HG02938 (cell line): ENCODE data around the gene RAB3GAP2.
"Not testable (repeated sequence)": the region's sequence is repeated elsewhere in the genome, so short reads cannot be mapped to it uniquely, and the experiment has no call there.

Source experiments
- ATAC-seq: cut with Tn5 transposase; IDR thresholded peaks from one replicate; pipeline ENCODE4 v1.9.1; 2021; ENCODE audit warnings: mild to moderate bottlenecking, moderate library complexity; ENCODE audit not compliant: unreplicated experiment

Gene RAB3GAP2

DNA sequence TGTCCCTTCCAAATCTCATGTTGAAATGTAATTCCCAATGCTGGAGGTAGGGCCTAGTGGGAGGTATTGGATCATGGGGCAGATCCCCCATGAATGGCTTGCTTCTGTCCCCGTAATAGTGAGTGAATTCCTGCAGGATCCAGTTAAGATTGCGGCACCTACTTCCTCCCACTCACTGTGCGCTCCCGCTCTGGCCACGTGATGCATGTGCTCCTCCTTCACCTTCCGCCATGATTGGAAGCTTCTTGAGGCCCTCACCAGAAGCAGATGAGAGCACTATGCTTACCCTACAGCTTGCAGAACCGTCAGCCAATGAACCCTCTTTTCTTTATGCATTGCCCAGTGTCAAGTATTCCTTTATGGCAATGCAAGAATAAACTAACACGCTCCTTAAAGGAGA, 14.9 kb upstream of the RAB3GAP2 start:
- ATAC-seq: no peak

DNA sequence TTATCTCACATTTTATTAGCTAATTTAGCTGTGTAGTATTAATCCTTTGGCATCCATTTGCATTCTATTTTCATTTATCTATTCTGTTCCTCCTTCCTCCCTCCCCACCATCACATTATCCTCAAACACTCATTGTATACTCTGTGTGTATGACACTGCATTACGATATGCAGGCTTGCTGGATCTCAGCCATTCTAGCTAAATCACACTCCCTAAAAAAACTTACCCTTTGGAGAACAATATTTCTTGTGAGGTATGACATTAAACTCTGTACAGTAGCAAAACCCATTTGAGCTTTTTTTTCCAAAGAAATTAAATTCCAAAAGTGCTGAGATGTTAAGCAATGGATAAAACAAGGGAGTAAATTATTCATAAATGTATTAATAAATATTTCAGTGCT, 11.4 kb upstream of the RAB3GAP2 start:
- ATAC-seq: no peak

DNA sequence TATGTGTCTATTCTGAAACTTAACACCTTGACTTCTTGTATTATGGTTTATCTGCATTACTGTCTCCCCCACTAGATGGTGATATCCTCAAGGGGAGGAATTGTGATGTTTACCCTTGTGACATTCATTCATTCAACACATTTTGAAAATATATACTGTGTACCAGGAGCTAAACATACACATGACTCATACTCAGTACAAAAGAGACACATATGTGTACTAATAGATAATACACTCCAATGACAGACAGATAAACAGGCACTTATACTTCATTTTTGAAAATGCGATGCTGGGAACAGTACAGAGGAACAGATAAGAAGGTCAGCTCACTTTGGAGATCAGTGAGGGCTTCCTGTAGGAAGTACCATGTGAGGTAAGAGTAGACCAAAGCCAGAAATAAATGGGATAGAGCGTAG, 8.9 kb upstream of the RAB3GAP2 start:
- ATAC-seq: peak; percentile 47

GRCh38 chr1:220280249-220280648, 8.0 kb upstream of the RAB3GAP2 start:
- no peak for ATAC-seq

- no peak for ATAC-seq
Observed at GRCh38 chr1:220278991-220279390, 6.7 kb upstream of the RAB3GAP2 start.

DNA sequence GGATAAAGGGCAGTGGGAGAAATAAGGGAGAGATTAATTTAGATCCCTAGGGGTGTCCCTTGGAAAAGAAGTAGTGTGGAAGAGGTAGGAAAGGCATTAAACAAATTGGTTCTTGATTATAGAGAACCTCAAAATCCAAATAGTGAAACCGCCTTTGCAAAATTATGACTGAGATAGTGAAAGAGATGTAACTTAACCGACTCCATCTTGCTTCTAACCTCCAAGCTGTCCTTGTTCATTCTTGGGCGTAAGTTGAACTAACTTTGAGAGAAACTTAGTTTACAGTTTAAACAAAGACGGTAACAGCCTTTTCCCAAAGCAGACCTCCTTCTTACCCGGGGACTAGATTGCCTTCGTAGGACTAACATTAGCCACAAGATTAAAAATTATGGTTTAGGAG, 3.2 kb upstream of the RAB3GAP2 start:
- ATAC-seq: no peak

- no peak for ATAC-seq
Observed at GRCh38 chr1:220274251-220274855, 2.1 kb upstream of the RAB3GAP2 start.

- no peak for ATAC-seq
Observed at GRCh38 chr1:220272841-220273090, 513 bp upstream of the RAB3GAP2 start.

DNA sequence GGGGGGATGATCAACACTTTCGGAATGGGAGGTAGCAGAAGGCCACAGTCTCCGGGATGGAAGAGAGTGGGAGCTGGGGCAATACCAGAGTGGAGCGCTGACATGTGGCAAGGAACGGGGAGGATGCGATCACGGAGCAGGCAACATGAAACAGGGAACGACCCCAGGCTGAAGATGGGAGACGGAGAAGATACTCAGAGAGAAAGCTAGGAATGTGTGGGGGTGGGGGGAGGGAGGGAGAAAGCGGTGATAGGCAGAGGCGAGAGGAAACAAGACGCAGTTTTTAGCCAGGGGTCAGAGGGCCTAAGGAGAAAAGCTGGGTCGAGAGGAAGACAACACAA, 577 bp downstream of the RAB3GAP2 start:
- ATAC-seq: no peak

GRCh38 chr1:220269036-220269435, 3.2 kb downstream of the RAB3GAP2 start:
- no peak for ATAC-seq

GRCh38 chr1:220267630-220268029, 4.6 kb downstream of the RAB3GAP2 start:
- ATAC-seq: no peak

DNA sequence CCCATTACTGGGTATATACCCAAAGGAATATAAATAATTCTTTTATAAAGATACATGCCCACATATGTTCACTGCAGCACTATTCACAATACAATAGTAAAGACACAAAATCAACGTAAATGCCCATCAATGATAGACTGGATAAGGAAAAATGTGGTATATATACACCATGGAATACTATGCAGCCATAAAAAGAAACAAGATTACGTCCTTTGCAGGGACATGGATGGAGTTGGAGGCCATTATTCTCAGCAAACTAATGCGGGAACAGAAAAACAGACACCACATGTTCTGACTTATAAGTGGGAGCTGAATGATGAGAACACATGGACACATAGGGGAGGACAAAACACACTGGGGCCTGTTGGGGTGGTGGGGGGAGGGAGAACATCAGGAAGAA, 12.0 kb downstream of the RAB3GAP2 start:
- not testable (repeated sequence) for ATAC-seq

- not testable (repeated sequence) for ATAC-seq
Observed at GRCh38 chr1:220259756-220260155, 12.5 kb downstream of the RAB3GAP2 start.

DNA sequence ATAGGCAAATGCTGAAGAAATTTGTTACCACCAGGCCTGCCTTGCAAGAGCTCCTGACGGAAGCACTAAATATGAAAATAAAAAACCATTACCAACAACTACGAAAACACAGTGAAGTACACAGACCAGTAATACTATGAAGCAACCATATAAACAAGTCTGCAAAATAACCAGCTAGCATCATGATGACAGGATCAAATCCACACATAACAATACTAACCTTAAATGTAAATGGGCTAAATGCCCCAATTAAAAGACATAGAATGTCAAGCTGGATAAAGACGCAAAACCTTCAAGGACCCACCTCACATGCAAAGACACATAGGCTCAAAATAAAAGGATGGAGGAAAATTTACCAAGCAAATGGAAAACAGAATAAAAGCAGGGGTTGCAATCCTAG, 16.1 kb downstream of the RAB3GAP2 start:
- ATAC-seq: not testable (repeated sequence)

DNA sequence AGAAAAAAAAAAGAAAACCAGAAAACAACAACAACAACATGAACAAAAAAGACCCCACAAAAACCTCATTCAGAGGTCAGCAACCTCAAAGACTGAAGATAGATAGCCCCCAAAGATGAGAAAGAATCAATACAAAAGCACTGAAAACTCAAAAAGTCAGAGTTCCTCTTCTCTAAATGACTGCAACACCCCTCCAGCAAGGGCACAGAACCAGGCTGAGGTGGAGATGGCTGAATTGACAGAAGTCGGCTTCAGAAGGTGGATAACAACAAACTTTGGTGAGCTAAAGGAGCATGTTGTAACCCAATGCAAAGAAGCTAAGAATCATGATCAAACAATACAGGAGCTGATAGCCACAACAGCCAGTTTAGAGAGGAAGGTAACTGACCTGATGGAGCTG, 17.0 kb downstream of the RAB3GAP2 start:
- no peak for ATAC-seq

GRCh38 chr1:220253290-220253689, 19.0 kb downstream of the RAB3GAP2 start:
- ATAC-seq: not testable (repeated sequence)

- ATAC-seq: no peak
Observed at GRCh38 chr1:220251272-220251671, 21.0 kb downstream of the RAB3GAP2 start.

DNA sequence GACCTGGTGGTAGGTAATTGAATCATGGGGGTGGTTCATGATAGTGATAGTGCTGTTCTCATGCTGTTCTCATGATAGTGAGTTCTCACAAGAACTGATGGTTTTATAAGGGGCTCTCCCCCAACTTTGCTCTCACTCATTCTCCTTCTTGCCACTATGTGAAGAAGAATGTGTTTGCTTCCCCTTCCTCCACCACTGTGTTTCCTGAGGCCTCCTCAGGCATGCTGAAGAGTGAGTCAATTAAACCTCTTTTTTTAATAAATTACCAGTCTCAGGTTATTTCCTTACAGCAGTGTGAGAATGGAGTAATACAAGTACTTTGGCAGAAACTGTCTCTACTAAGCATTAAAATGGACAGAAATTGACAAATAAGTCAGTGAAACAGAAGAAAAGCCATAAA, 21.6 kb downstream of the RAB3GAP2 start:
- no peak for ATAC-seq

DNA sequence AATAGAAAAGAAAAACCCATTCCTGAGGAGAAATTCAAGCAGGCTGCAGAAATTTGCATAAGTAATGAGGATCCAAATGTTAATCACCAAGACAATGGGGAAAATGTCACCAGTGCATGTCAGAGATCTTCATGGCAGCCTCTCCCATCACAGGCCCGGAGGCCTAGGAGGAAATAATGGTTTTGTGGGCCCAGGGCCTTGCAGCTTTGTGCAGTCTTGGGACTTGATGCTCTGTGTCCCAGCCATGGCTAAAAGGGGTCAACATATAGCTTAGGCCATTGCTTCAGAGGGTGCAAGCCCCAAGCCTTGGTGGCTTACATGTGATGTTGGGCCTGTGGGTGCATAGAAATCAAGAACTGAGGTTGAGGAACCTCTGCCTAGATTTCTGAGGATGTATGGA, 22.7 kb downstream of the RAB3GAP2 start:
- no peak for ATAC-seq

DNA sequence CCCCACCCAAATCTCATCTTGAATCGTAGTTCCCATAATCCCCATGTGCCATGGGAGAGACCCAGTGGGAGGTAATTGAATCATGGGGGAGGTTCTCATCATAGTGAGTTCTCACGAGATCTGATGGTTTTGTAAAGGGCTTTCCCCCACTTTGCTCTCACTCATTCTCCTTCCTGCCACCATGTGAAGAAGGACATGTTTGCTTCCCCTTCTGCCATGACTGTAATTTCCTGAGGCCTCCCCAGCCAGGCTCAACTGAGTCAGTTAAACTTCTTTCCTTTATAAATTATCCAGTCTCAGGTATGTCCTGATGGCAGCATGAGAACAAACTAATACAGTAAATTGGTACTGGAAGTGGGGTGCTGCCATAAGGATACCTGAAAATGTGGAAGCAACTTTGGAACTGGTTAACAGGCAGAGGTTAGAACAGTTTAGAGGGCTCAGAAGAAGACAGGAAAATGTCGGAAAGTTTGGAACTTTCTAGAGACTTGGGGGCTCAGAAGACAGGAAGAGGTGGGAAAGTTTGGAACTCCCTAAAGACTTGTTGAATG, 23.5 kb downstream of the RAB3GAP2 start:
- ATAC-seq: not testable (repeated sequence)

DNA sequence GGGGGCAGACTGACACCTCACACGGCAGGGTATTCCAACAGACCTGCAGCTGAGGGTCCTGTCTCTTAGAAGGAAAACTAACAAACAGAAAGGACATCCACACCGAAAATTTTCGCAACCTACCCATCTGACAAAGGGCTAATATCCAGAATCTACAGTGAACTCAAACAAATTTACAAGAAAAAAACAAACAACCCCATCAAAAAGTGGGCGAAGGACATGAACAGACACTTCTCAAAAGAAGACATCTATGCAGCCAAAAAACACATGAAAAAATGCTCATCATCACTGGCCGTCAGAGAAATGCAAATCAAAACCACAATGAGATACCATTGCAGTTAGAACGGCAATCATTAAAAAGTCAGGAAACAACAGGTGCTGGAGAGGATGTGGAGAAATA, 26.4 kb downstream of the RAB3GAP2 start:
- not testable (repeated sequence) for ATAC-seq

GRCh38 chr1:220243947-220244346, 28.3 kb downstream of the RAB3GAP2 start:
- ATAC-seq: no peak

- ATAC-seq: no peak
Observed at GRCh38 chr1:220241072-220241663, 31.1 kb downstream of the RAB3GAP2 start.
